Panc1 (cell line): ENCODE data around the gene TMEM37. TPM values are rescaled to one million over a fixed set of nuclear protein-coding genes. Genes with fewer than 3 reads are reported as not detected.

Source experiments
- ATAC-seq: fragments of 200-7000 bp; cut with Tn5 transposase; 2 replicates; pipeline ENCODE4 v1.9.1; 2020; ENCODE audit warnings: mild to moderate bottlenecking, moderate library complexity
- BruUV-seq: library from RNA; stranded (reverse); fragments of 400-500 nt; replicated peaks from 2 replicates; lab custom pipeline; 2021; lab: Mats Ljungman, UMichigan
- CTCF ChIA-PET: fragments of 300-600 bp; sonication (Branson Sonifier 250); formaldehyde crosslinking; loops from one replicate; lab custom pipeline; 2022; ENCODE audit warnings: antibody characterized with exemption; lab: Charles Lee
- POLR2A ChIA-PET: fragments of 300-600 bp; sonication (Branson Sonifier 250); formaldehyde crosslinking; loops from one replicate; lab custom pipeline; 2022; ENCODE audit warnings: antibody characterized with exemption; lab: Charles Lee
- DNase-seq: peaks from one replicate; pipeline ENCODE4 v3.0.0-alpha.2; 2010; ENCODE audit warnings: low read depth, low spot score
- H3K27ac ChIP-seq: 2 replicates; pipeline ENCODE4 v1.5.1; 2011; ENCODE audit warnings: mild to moderate bottlenecking, low read length, inconsistent platforms
- H3K27me3 ChIP-seq: fragments of 200-500 bp; sonication (Bioruptor generic); 2 replicates; pipeline ENCODE4 v1.6.0; 2014; ENCODE audit warnings: low read length, inconsistent platforms; ENCODE audit not compliant: control insufficient read depth, insufficient read depth
- H3K36me3 ChIP-seq: fragments of 200-500 bp; sonication (Bioruptor generic); 2 replicates; pipeline ENCODE4 v1.5.1; 2014; ENCODE audit warnings: inconsistent platforms, mild to moderate bottlenecking, low read length, moderate library complexity; ENCODE audit not compliant: control insufficient read depth, insufficient read depth
- H3K4me1 ChIP-seq: 2 replicates; pipeline ENCODE4 v1.5.1; 2011; ENCODE audit warnings: inconsistent platforms, mild to moderate bottlenecking, low read length, moderate library complexity; ENCODE audit not compliant: control insufficient read depth, insufficient read depth
- H3K4me3 ChIP-seq, 2 experiments: 2 replicates each; pipeline ENCODE4 v1.5.1; 2011 to 2012; ENCODE audit warnings: low read depth in 2 of 2, low read length in 2 of 2, mild to moderate bottlenecking in 2 of 2, inconsistent platforms in 1 of 2, moderate library complexity in 1 of 2
- H3K9me3 ChIP-seq: fragments of 200-500 bp; sonication (Bioruptor generic); 2 replicates; pipeline ENCODE4 v1.5.1; 2014; ENCODE audit warnings: low read depth, mild to moderate bottlenecking, inconsistent platforms, low read length, moderate library complexity; ENCODE audit not compliant: control insufficient read depth, insufficient read depth
- POLR2AphosphoS5 ChIP-seq: IDR thresholded peaks from 2 replicates; pipeline ENCODE4 v1.6.1; 2012; ENCODE audit warnings: mild to moderate bottlenecking, low read depth, low read length, moderate library complexity
- REST ChIP-seq, 2 experiments: IDR thresholded peaks; 2 replicates each; pipeline ENCODE4 v1.6.1; 2011 to 2012; ENCODE audit warnings: low read depth in 2 of 2, control low read depth in 1 of 2, low read length in 1 of 2, mild to moderate bottlenecking in 1 of 2, moderate library complexity in 1 of 2; ENCODE audit not compliant: insufficient read depth in 1 of 2
- SIN3A ChIP-seq: IDR thresholded peaks from 2 replicates; pipeline ENCODE4 v1.6.1; 2012; ENCODE audit warnings: low read depth, mild to moderate bottlenecking, low read length, moderate library complexity, borderline replicate concordance; ENCODE audit not compliant: insufficient read depth
- TCF7L2 ChIP-seq: IDR thresholded peaks from 2 replicates; pipeline ENCODE4 v1.6.1; 2011; ENCODE audit warnings: mild to moderate bottlenecking, low read depth, low read length, inconsistent platforms
- in situ Hi-C: cut with HindIII; loops from 2 replicates; pipeline ENCODE4 v1.10.0; 2016; ENCODE audit warnings: low sequenced_read_pairs, low pct_unique_long_range_greater_than_20kb
- intact Hi-C: fragments of 100-400 bp; cut with micrococcal nuclease; formaldehyde crosslinking; loops from one replicate; pipeline ENCODE4 v1.10.0; 2022; ENCODE audit not compliant: unreplicated experiment
- total RNA-seq: library from RNA; stranded (reverse); gene quantifications from one replicate; pipeline ENCODE4 v1.2.1, GENCODE V29; 2021; ENCODE audit not compliant: unreplicated experiment
- TF ChIP-seq, protein P1 (sequence below): fragments of 450-650 bp; IDR thresholded peaks from 2 replicates; pipeline ENCODE4 v1.5.1; 2017; ENCODE audit warnings: mild to moderate bottlenecking

The TMEM37 gene
- total RNA-seq, 1 experiment from 2014 or later = 0.28 TPM

DNA sequence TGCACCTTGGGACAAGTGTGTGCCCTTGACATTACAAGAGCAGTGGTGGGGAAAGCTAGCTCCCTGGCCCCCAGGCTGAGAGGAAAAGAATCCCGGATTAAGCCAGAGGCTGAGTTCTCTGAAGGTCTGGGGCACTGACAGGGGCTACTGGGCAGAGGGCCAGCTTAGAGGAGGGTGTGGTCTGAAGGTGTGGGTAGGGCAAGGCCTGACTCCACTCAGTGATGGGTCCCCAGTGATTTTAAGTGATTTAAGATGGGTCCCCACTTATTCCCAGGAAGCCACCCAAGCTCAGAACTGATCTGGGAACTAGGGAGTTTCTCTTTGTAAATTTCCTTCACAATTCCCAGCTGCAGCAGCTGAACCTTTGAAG lies 8.8 kb downstream of the TMEM37 start:
- no peak for TF ChIP-seq TCF7L2
- no peak for TF ChIP-seq REST (IDR thresholded peaks at IDR 0.05; ENCODE audit: insufficient read depth in 1 of 2, low read depth in 2 of 2, low read length in 1 of 2)
- no peak for TF ChIP-seq SIN3A
- no peak for TF ChIP-seq POLR2AphosphoS5
- TF ChIP-seq, protein P1, sequence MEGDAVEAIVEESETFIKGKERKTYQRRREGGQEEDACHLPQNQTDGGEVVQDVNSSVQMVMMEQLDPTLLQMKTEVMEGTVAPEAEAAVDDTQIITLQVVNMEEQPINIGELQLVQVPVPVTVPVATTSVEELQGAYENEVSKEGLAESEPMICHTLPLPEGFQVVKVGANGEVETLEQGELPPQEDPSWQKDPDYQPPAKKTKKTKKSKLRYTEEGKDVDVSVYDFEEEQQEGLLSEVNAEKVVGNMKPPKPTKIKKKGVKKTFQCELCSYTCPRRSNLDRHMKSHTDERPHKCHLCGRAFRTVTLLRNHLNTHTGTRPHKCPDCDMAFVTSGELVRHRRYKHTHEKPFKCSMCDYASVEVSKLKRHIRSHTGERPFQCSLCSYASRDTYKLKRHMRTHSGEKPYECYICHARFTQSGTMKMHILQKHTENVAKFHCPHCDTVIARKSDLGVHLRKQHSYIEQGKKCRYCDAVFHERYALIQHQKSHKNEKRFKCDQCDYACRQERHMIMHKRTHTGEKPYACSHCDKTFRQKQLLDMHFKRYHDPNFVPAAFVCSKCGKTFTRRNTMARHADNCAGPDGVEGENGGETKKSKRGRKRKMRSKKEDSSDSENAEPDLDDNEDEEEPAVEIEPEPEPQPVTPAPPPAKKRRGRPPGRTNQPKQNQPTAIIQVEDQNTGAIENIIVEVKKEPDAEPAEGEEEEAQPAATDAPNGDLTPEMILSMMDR = no peak
- intact Hi-C loops = no loop called here
- Histone ChIP-seq H3K27ac (no peak overlapping the region), H3K9me3 (no peaks in the 10 kb centered on the region), H3K4me3 (no peak overlapping the region), H3K36me3 (no peaks in the 10 kb centered on the region), H3K27me3 (no peaks in the 10 kb centered on the region), H3K4me1 (no peaks in the 10 kb centered on the region)
- POLR2A ChIA-PET = no interaction called here
- BruUV-seq = no TSS peak
- in situ Hi-C loops = no loop called here
- ATAC-seq (no peak), DNase-seq (no peak)
- CTCF ChIA-PET = no interaction called here

DNA sequence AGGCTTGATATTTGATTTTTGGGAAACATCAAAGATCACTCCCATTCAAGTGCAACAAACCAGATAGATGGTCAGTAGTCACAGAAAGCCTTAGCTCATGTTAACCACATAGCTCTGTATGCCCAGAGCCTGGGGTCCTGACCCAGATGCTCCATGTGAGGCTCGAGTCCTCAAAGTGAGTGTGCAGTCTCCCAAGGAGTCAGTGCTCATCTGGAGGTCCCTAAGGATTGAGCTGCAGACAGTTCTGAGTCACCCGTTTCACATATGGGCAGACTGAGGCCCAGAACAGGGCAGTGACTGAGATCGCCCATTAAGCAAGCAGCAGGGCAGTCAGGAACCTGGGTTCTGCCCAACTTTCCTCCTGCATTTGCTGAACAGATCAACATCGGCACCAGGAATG lies 9.2 kb downstream of the TMEM37 start:
- Histone ChIP-seq H3K27ac (no peak overlapping the region), H3K36me3 (no peaks in the 10 kb centered on the region), H3K27me3 (no peaks in the 10 kb centered on the region), H3K4me3 (no peak overlapping the region), H3K9me3 (no peaks in the 10 kb centered on the region), H3K4me1 (no peaks in the 10 kb centered on the region)
- DNase-seq (no peak), ATAC-seq (no peak)
- in situ Hi-C loops (no loop called here), intact Hi-C loops (no loop called here)
- ChIA-PET CTCF (no interaction called here), POLR2A (no interaction called here)
- TF ChIP-seq SIN3A = no peak
- no peak for TF ChIP-seq REST (IDR thresholded peaks at IDR 0.05; ENCODE audit: insufficient read depth in 1 of 2, low read depth in 2 of 2, low read length in 1 of 2)
- TF ChIP-seq, protein P1 = no peak
- TF ChIP-seq POLR2AphosphoS5 = no peak
- no peak for TF ChIP-seq TCF7L2
- no TSS peak for BruUV-seq
